ENCODE measurements around the gene NFIX. TPM values are rescaled to one million over a fixed set of nuclear protein-coding genes. Genes with fewer than 3 reads are reported as not detected.
A peak's percentile ranks its signal among the peaks of the same experiment; 100 is the strongest.

Gene NFIX
- total RNA-seq, 2 donors from 2014 or later: 70.9 to 73.8 TPM

- Histone ChIP-seq H3K4me1 (no peaks in the 10 kb centered on the region), H3K27me3 (no peaks in the 10 kb centered on the region), H3K27ac (no peak overlapping the region), H3K9me3 (no peaks in the 10 kb centered on the region), H3K36me3 (no peaks in the 10 kb centered on the region), H3K9ac (ENCODE audit: low read depth in 2 of 2, low read length in 2 of 2) (no peak overlapping the region), H3K4me3 (no peak overlapping the region)
- TF ChIP-seq CTCF (IDR thresholded peaks at IDR 0.05): no peak
- intact Hi-C loops (cut with DNase I): no loop called here
- DNase-seq: no peak
These were observed 92.7 kb downstream of the NFIX start for GRCh38 chr19:13087795-13088537.

- Histone ChIP-seq H3K4me1 (peaks cover 5% of the 10 kb centered on the region), H3K27ac (no peak overlapping the region), H3K27me3 (no peaks in the 10 kb centered on the region), H3K9ac (ENCODE audit: low read depth in 2 of 2, low read length in 2 of 2) (peak overlapping the region in 1 of 2 donors; percentile 2), H3K4me3 (no peak overlapping the region), H3K9me3 (no peaks in the 10 kb centered on the region), H3K36me3 (no peaks in the 10 kb centered on the region)
- no peak for DNase-seq
- TF ChIP-seq CTCF (IDR thresholded peaks at IDR 0.05): no peak
- intact Hi-C loops (cut with DNase I): no loop called here
These were observed 94.0 kb downstream of the NFIX start for GRCh38 chr19:13089139-13089856.

GRCh38 chr19:13089857-13090507 lies 94.7 kb downstream of the NFIX start:
- Histone ChIP-seq H3K27ac (no peak overlapping the region), H3K9me3 (no peaks in the 10 kb centered on the region), H3K27me3 (no peaks in the 10 kb centered on the region), H3K36me3 (no peaks in the 10 kb centered on the region), H3K4me3 (no peak overlapping the region), H3K4me1 (peaks cover 10% of the 10 kb centered on the region), H3K9ac (ENCODE audit: low read depth in 2 of 2, low read length in 2 of 2) (no peak overlapping the region)
- no peak for TF ChIP-seq CTCF (IDR thresholded peaks at IDR 0.05)
- no peak for DNase-seq
- intact Hi-C loops (cut with DNase I): loop anchor here (10.0 kb wide), 1 partner anchor 55 kb away; no protein-coding TSS in a partner anchor

GRCh38 chr19:13090511-13091231 lies 95.4 kb downstream of the NFIX start:
- no peak for TF ChIP-seq CTCF (IDR thresholded peaks at IDR 0.05)
- no peak overlapping the region for H3K27ac ChIP-seq
- intact Hi-C loops (cut with DNase I): loop anchor here (10.0 kb wide), 1 partner anchor 56 kb away; no protein-coding TSS in a partner anchor
- no peak for DNase-seq
- no peak overlapping the region for H3K4me3 ChIP-seq
- H3K9me3 ChIP-seq: no peaks in the 10 kb centered on the region
- no peaks in the 10 kb centered on the region for H3K36me3 ChIP-seq
- peaks cover 10% of the 10 kb centered on the region for H3K4me1 ChIP-seq
- no peak overlapping the region for H3K9ac ChIP-seq (ENCODE audit: low read depth in 2 of 2, low read length in 2 of 2)
- H3K27me3 ChIP-seq: no peaks in the 10 kb centered on the region

Data from colonic mucosa (tissue), 4 donors.